HG02571 (cell line): ENCODE data around the gene CLMN.
"Not testable (repeated sequence)": the region's sequence is repeated elsewhere in the genome, so short reads cannot be mapped to it uniquely, and the experiment has no call there.

ENCODE experiments used
- ATAC-seq: cut with Tn5 transposase; IDR thresholded peaks from one replicate; pipeline ENCODE4 v1.9.1; 2021; ENCODE audit warnings: mild to moderate bottlenecking, moderate library complexity; ENCODE audit not compliant: unreplicated experiment

Gene CLMN

GRCh38 chr14:95289323-95290010, 30.2 kb downstream of the CLMN start:
- no peak for ATAC-seq

GRCh38 chr14:95288672-95289322, 30.9 kb downstream of the CLMN start:
- ATAC-seq: no peak

DNA sequence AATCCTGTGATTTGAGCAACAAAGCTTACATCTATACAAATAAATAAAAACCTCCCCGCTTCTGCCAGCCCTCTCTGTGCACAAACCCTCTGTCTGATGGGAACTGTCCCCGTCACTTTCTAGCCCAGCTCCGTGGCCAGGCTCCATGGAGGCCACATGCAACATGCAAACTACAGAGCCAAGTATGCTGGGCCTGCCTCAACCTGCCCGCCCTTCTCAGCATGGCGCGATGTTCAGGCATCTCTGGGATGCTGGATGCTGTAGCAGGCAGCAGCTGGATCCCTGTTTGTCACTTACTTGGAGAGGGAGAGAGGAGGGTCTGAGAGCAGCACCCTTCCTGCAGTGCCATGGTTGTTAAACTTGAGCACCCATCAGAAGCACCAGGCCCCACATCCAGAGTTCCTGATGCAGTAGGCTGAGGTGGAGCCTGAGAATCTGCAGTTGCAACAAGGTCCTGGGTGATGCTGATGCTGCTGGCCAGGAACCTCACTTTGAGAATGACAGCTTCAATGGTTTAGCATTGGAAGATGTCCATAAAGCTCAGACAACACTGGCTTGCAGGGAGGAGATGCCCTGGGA, 32.4 kb downstream of the CLMN start:
- no peak for ATAC-seq

DNA sequence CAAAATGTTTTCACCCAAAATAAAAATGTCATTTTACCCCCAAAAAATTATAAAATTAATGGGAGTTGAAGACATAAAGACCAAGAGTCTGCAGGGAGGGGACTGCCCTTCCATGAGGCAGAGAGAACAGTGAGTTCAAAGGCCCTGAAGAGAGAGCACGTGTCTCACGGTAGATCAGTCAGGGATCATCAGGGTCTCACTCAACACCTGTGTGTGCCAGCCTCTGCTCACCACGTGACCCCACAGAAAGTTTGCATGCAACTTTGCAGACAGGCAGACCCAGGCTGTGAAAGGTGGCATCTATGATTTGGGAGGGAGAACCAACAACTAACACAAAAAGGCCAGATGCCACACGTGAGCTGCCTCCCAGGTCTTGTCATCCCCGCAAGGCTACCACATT, 33.1 kb downstream of the CLMN start:
- ATAC-seq: no peak

DNA sequence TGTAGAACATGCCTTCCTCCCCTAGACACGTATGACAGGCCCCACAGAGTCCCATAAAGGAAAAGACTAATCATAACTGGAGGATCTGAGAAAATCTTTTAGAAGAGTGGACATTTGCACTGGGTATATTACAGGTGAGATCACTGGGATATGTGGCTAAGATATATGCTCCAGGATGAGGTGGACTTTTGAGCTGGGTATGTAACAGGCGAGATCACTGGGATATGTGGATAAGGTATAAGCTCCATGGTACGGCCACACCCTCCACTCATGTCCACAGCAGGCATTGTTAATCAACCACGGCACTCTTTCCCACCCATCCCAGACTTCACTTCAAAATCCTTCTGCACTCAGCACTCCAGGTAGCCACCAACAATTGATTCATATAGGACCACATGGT, 34.1 kb downstream of the CLMN start:
- no peak for ATAC-seq

DNA sequence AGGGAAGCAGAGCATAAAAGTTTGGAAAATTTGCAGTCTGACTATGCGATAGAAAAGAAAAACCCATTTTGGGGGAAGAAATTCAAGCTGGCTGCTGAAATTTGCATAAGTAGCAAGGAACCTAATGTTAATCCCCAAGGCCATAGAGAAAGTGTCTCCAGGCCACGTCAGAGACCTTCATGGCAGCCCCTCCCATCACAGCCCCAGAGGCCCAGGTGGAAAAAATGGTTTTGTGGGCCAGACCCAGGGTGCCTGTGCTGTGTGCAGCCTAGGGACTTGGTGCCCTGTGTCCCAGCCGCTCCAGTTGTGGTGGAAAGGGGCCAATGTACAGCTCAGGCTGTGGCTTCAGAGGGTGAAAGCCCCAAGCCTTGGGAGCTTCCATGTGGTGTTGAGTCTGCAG, 35.9 kb downstream of the CLMN start:
- not testable (repeated sequence) for ATAC-seq

GRCh38 chr14:95282986-95283380, 36.7 kb downstream of the CLMN start:
- not testable (repeated sequence) for ATAC-seq

DNA sequence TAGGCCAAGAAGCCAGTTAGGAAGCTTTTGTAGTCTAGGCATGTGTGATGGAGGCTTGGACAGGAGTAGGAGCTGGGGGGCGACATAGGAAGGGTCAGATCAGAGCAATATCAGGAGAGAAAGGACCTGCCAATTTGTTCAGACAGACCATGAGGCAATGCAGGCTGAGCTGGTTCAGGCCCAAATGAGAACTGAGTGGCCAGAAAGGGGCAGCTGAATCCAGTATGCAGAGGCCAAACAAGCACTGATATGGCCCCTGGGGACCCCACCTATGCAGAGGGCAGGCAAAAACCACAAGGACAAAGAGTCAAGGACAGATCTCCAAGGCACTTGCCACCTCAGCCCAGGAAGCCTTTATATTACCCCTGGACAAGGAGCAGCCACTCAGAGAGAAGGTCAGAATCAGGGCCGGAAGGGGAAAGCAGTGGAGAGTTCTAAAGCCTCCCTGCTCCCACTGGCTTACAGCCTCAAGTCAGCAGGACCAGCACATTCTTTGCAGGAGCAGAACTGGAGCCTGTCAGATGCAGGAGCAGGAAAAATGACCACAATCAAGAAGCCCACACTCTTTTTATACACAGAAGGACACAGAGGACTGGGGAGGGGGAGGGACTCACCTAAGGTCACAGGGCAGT, 37.2 kb downstream of the CLMN start:
- ATAC-seq: no peak

DNA sequence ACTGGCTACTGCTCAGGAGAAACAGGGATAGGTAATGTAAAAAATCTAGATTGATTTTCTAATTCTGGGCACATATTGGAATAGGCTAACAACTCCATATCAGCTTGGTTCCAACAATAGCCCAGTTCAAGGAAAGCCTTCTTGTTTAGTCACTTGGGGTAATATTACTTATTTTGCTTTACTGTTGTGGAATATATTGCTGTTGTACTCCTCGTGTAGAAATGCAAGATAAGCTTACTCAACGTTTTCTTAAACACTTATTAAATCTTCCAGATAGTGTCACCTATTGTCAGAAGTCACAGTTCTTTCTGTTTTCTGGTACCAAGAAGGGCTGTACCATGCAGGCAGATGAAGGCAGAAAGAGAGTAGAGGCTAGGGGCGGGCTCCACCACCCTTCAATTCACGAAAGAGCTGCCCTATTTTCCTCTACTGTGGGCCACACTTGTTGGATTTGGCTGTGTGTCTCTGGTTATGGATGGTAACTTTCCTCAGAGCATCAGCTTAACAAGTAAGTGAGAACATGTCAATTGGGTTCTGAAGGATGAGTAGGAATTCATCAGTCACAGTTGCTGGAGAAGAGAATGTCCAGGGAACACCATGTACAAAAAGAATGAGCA, 38.0 kb downstream of the CLMN start:
- ATAC-seq: no peak

GRCh38 chr14:95275494-95275893, 44.2 kb downstream of the CLMN start:
- ATAC-seq: no peak

DNA sequence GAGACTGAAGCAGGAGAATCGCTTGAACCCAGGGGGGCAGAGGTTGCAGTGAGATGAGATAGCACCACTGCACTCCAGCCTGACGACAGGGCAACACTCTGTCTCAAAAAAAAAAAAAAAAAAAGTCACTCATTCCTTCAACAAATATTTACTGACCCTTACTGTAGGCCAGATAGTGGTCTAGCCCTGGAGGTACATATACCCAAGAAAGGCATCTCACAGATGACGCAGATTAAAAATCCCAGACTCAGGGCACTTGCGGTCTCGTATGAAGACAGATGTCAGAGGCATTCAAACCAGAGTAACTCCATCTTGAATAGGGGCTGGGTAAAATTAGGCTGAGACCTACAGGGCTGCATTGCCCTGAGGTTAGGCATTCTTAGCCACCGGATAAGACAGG, 44.8 kb downstream of the CLMN start:
- ATAC-seq: no peak

GRCh38 chr14:95274279-95274678, 45.4 kb downstream of the CLMN start:
- no peak for ATAC-seq

DNA sequence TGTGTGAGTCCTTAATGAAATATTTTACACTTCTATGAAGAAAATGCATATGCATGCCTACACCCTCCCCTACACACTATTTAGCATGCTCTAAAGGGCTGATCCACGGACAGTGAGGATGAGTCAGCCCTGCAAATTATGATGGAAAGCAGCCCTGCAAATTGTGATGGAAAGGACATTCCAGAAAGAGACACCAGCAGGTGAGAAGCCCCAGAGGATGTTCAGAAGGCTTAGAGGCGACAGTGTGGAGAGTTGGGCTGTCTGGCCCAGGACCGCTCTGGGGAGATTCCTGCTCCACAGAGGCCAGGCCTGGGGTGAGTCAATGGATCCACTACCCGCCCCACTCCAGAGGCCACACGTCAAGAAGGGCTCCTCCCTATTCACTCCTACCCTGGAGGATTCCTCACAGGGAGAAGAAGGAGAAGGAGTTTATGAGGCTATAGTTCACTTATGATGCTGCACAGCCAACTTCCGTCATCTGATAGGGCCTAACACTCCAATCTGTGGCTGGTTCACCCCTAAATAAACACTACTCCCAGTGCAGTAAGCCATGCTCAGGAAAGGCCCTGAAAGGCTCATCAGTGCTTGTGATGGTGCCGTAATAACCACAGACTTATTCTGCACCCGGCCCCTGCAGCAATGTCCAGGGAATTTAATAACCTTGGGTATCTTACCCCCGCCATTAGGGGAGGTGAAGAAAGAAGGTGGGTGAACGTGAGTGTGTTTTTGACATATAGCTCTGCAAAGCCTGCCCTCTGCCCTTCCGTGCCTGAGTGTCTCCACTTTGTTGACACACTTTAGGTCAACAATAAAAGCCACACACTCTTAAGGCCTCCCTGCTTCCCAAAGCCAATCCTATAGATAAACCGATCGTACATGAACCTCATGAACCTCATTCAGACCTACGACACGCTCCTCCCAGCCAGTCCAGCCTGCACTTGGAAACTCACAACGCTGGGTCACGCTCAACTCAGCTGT, 46.4 kb downstream of the CLMN start:
- ATAC-seq: no peak

GRCh38 chr14:95272057-95272456, 47.7 kb downstream of the CLMN start:
- no peak for ATAC-seq

DNA sequence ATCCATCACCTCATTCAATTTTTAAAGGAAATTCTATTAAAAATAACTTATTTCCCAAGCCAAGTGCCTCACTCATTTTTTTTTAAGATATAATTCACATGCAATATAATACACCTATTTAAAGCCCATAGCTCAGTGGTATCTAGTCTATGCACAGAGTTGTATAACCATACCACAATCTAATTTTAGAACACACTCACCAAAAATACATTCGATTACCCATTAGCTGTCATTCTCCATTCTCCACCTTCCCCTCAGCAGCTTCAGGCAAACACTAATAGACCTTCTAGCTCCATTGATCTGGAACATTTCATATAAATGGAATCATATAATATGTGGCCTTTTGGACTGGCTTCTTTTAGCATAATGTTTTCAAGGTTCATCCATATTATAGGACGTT, 49.5 kb downstream of the CLMN start:
- no peak for ATAC-seq

DNA sequence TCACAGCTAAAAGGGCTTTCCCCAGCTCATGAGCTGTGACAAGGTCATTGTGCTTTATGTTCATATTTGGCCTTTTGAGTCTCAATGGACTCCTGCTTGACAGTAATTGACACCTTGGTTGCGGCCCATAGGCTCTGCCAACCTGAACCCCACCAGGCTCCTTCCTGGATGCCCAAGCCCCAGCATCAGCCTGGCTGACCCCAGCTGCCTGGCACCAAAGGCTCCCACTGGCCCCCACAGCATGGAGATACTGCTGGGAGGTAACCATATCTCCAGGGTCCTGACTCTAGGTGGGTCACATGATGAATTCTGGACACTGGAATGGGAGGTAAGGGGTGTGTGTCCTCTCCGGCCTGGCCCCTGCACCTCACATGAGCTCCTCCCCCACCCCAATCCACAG, 50.2 kb downstream of the CLMN start:
- no peak for ATAC-seq

- ATAC-seq: no peak
These were observed 51.4 kb downstream of the CLMN start for GRCh38 chr14:95268350-95268749.

DNA sequence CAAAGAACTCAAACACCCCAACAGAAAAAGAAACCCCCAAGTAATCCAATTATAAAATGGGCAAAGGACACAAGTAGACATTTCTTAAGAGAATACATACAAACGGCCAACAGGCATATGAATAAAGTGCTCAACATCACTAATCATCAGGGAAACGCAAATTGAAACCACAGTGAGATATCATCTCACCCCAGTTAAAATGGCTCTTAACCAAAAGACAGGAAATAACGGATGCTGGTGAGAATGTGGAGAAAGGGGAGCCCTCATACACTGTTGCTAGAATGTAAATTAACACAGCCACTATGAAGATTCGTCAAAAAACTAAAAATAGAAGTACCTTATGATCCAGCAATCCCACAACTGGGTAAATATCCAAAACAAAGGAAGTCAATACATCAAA, 52.4 kb downstream of the CLMN start:
- ATAC-seq: no peak

- peak; percentile 85 for ATAC-seq
These were observed 54.3 kb downstream of the CLMN start for GRCh38 chr14:95265106-95266094.
